Activated CD4-positive, alpha-beta memory T cell treated with anti-CD3 and anti-CD28 coated beads, Interleukin-2, amount 10 ng/mL, durations not matched to agents 7 days and 5 days (primary cell): ENCODE results near the gene CYP4A22. TPM values are rescaled to one million over a fixed set of nuclear protein-coding genes. Genes with fewer than 3 reads are reported as not detected.

Source experiments
- CTCF ChIA-PET: fragments of 350-600 bp; sonication (Branson Sonifier 250); formaldehyde crosslinking; loops from one replicate; lab custom pipeline; 2021; ENCODE audit warnings: antibody characterized with exemption, inconsistent platforms; lab: Charles Lee
- POLR2A ChIA-PET: fragments of 350-600 bp; sonication (Branson Sonifier 250); formaldehyde crosslinking; loops from one replicate; lab custom pipeline; 2021; ENCODE audit warnings: antibody characterized with exemption; lab: Charles Lee
- DNase-seq: peaks from one replicate; pipeline ENCODE4 v3.0.0-alpha.2; 2020
- H3K27ac Mint-ChIP-seq: one replicate; pipeline ENCODE4 v1.8.0; 2021; ENCODE audit warnings: mild to moderate bottlenecking, mixed read lengths
- H3K27me3 Mint-ChIP-seq: one replicate; pipeline ENCODE4 v1.8.0; 2021; ENCODE audit warnings: mixed read lengths
- H3K36me3 Mint-ChIP-seq: one replicate; pipeline ENCODE4 v1.8.0; 2021; ENCODE audit warnings: low read depth, mixed read lengths
- H3K4me1 Mint-ChIP-seq: one replicate; pipeline ENCODE4 v1.8.0; 2021; ENCODE audit warnings: mixed read lengths
- H3K4me3 Mint-ChIP-seq: one replicate; pipeline ENCODE4 v1.8.0; 2021; ENCODE audit warnings: mild to moderate bottlenecking, mixed read lengths
- H3K9me3 Mint-ChIP-seq: one replicate; pipeline ENCODE4 v1.8.0; 2021; ENCODE audit warnings: mixed read lengths
- total RNA-seq, 2 experiments: library from RNA; stranded (reverse); gene quantifications; one replicate each; pipeline ENCODE4 v1.2.3, GENCODE V29; 2021

CYP4A22 gene
- total RNA-seq, 2 experiments from 2014 or later, result not detected

GRCh38 chr1:47183308-47184089 lies 46.3 kb downstream of the CYP4A22 start:
- Mint-ChIP-seq H3K4me1 (peaks cover 5% of the 10 kb centered on the region), H3K9me3 (no peaks in the 10 kb centered on the region), H3K27me3 (peaks cover 11% of the 10 kb centered on the region), H3K36me3 (no peaks in the 10 kb centered on the region), H3K27ac (no peak overlapping the region), H3K4me3 (no peak overlapping the region)
- ChIA-PET CTCF (interaction anchor here (0.9 to 3.3 kb wide), 3 partner anchors 9 to 80 kb away, joined by 3 to 16 read pairs (median 6); no protein-coding TSS in a partner anchor), POLR2A (no interaction called here)
- DNase-seq, result peak; percentile 14

- ChIA-PET POLR2A (no interaction called here), CTCF (interaction anchor here (0.5 to 3.3 kb wide), 3 partner anchors 9 to 1455 kb away, joined by 3 to 16 read pairs (median 6); no protein-coding TSS in a partner anchor)
- no peak overlapping the region for H3K4me3 Mint-ChIP-seq
- H3K27ac Mint-ChIP-seq, result no peak overlapping the region
- peaks cover 2% of the 10 kb centered on the region for H3K4me1 Mint-ChIP-seq
- no peak for DNase-seq
- H3K27me3 Mint-ChIP-seq, result peaks cover 9% of the 10 kb centered on the region
- H3K9me3 Mint-ChIP-seq, result no peaks in the 10 kb centered on the region
- H3K36me3 Mint-ChIP-seq, result no peaks in the 10 kb centered on the region
Measured at GRCh38 chr1:47184090-47184821, 47.0 kb downstream of the CYP4A22 start.

- no peaks in the 10 kb centered on the region for H3K36me3 Mint-ChIP-seq
Measured at GRCh38 chr1:47184822-47185677, 47.8 kb downstream of the CYP4A22 start.

GRCh38 chr1:47186267-47187185 lies 49.3 kb downstream of the CYP4A22 start:
- peak; percentile 13 for DNase-seq
- ChIA-PET CTCF (no interaction called here), POLR2A (no interaction called here)
- Mint-ChIP-seq H3K4me1 (no peaks in the 10 kb centered on the region), H3K36me3 (no peaks in the 10 kb centered on the region), H3K27ac (no peak overlapping the region), H3K4me3 (no peak overlapping the region), H3K27me3 (no peaks in the 10 kb centered on the region), H3K9me3 (no peaks in the 10 kb centered on the region)

More at GRCh38 chr1:47184822-47185677, 47.8 kb downstream of the CYP4A22 start:
- Mint-ChIP-seq H3K4me1 (no peaks in the 10 kb centered on the region), H3K27me3 (peaks cover 9% of the 10 kb centered on the region), H3K27ac (no peak overlapping the region), H3K4me3 (no peak overlapping the region), H3K9me3 (no peaks in the 10 kb centered on the region)
- DNase-seq, result peak; percentile 14
- CTCF ChIA-PET, result interaction anchor here (0.5 to 3.3 kb wide), 3 partner anchors 8 to 1456 kb away, joined by 3 to 16 read pairs (median 6); no protein-coding TSS in a partner anchor
- POLR2A ChIA-PET, result no interaction called here

- ChIA-PET CTCF (interaction anchor here (1.1 to 1.7 kb wide), 2 partner anchors 9 to 76 kb away, joined by 3 to 9 read pairs; no protein-coding TSS in a partner anchor), POLR2A (no interaction called here)
- Mint-ChIP-seq H3K4me3 (no peak overlapping the region), H3K27ac (no peak overlapping the region), H3K36me3 (no peaks in the 10 kb centered on the region), H3K27me3 (no peaks in the 10 kb centered on the region), H3K9me3 (no peaks in the 10 kb centered on the region), H3K4me1 (no peaks in the 10 kb centered on the region)
- DNase-seq, result peak; percentile 9
Measured at GRCh38 chr1:47187231-47187925, 50.1 kb downstream of the CYP4A22 start.

- DNase-seq, result no peak
- Mint-ChIP-seq H3K27ac (no peak overlapping the region), H3K4me3 (no peak overlapping the region), H3K9me3 (no peaks in the 10 kb centered on the region), H3K4me1 (no peaks in the 10 kb centered on the region), H3K36me3 (no peaks in the 10 kb centered on the region), H3K27me3 (no peaks in the 10 kb centered on the region)
- POLR2A ChIA-PET, result no interaction called here
- CTCF ChIA-PET, result interaction anchor here (1.1 to 1.7 kb wide), 2 partner anchors 9 to 75 kb away, joined by 3 to 9 read pairs; no protein-coding TSS in a partner anchor
Measured at GRCh38 chr1:47187926-47188250, 50.6 kb downstream of the CYP4A22 start.

- DNase-seq, result peak; percentile 13
- Mint-ChIP-seq H3K27me3 (peaks cover 5% of the 10 kb centered on the region), H3K36me3 (no peaks in the 10 kb centered on the region), H3K4me1 (no peaks in the 10 kb centered on the region), H3K9me3 (no peaks in the 10 kb centered on the region), H3K4me3 (no peak overlapping the region), H3K27ac (no peak overlapping the region)
- ChIA-PET POLR2A (no interaction called here), CTCF (interaction anchor here (1.6 to 6.9 kb wide), 3 partner anchors 9 to 74 kb away, joined by 9 to 143 read pairs (median 10); no protein-coding TSS in a partner anchor)
Measured at GRCh38 chr1:47188791-47189785, 51.8 kb downstream of the CYP4A22 start.

- peak; percentile 13 for DNase-seq
- Mint-ChIP-seq H3K27ac (no peak within 1 kb of the TSS), H3K27me3 (peaks cover 5% of the 10 kb centered on the region), H3K9me3 (no peaks in the 10 kb centered on the region), H3K4me1 (no peaks in the 10 kb centered on the region), H3K4me3 (no peak within 1 kb of the TSS), H3K36me3 (no peaks in the 10 kb centered on the region)
- CTCF ChIA-PET, result interaction anchor here (0.5 to 6.9 kb wide), 3 partner anchors 10 to 194 kb away, joined by 3 to 143 read pairs (median 10); no protein-coding TSS in a partner anchor
- POLR2A ChIA-PET, result no interaction called here
Measured at GRCh38 chr1:47189844-47190508, 52.7 kb downstream of the CYP4A22 start, which contains the start of gene PDZK1IP1. TSS of gene PDZK1IP1 (minus strand) at chr1:47190036. CDS start at chr1:47189932, 104 bp downstream.

- H3K27me3 Mint-ChIP-seq, result peaks cover 7% of the 10 kb centered on the region
- ChIA-PET POLR2A (no interaction called here), CTCF (interaction anchor here (0.5 to 6.9 kb wide), 3 partner anchors 11 to 193 kb away, joined by 3 to 143 read pairs (median 10); no protein-coding TSS in a partner anchor)
- DNase-seq, result peak; percentile 9
- H3K36me3 Mint-ChIP-seq, result no peaks in the 10 kb centered on the region
- H3K9me3 Mint-ChIP-seq, result no peaks in the 10 kb centered on the region
- H3K27ac Mint-ChIP-seq, result no peak overlapping the region
- H3K4me3 Mint-ChIP-seq, result no peak overlapping the region
- H3K4me1 Mint-ChIP-seq, result no peaks in the 10 kb centered on the region
Measured at GRCh38 chr1:47190509-47190855, 53.2 kb downstream of the CYP4A22 start.

GRCh38 chr1:47190857-47191256 lies 53.6 kb downstream of the CYP4A22 start:
- H3K36me3 Mint-ChIP-seq, result no peaks in the 10 kb centered on the region
- H3K27ac Mint-ChIP-seq, result no peak overlapping the region
- peak; percentile 10 for DNase-seq
- CTCF ChIA-PET, result interaction anchor here (1.6 to 6.9 kb wide), 2 partner anchors 11 to 72 kb away, joined by 10 to 143 read pairs; no protein-coding TSS in a partner anchor
- POLR2A ChIA-PET, result no interaction called here
- H3K9me3 Mint-ChIP-seq, result no peaks in the 10 kb centered on the region
- H3K4me1 Mint-ChIP-seq, result no peaks in the 10 kb centered on the region
- H3K4me3 Mint-ChIP-seq, result no peak overlapping the region
- peaks cover 7% of the 10 kb centered on the region for H3K27me3 Mint-ChIP-seq
